Measurements from ENCODE around the gene GRIK2. TPM values are rescaled to one million over a fixed set of nuclear protein-coding genes. Genes with fewer than 3 reads are reported as not detected.

The GRIK2 gene
- total RNA-seq, 3 donors from 2014 or later, result 1.1 to 3.7 TPM; not detected in 1

- H3K9me3 ChIP-seq, result no peaks in the 10 kb centered on the region
- intact Hi-C loops (cut with DNase I; ENCODE audit: low total_unique reads), result no loop called here
- no peaks in the 10 kb centered on the region for H3K36me3 ChIP-seq
- TF ChIP-seq CTCF (IDR thresholded peaks at IDR 0.05) (no peak), POLR2A (IDR thresholded peaks at IDR 0.05) (no peak), POLR2AphosphoS5 (IDR thresholded peaks at IDR 0.05) (no peak)
- no peak overlapping the region for H3K27ac ChIP-seq
- DNase-seq (ENCODE audit: low spot score in 2 of 2), result no peak
- H3K4me1 ChIP-seq, result no peaks in the 10 kb centered on the region
- H3K27me3 ChIP-seq, result no peaks in the 10 kb centered on the region
- H3K4me3 ChIP-seq, result no peak overlapping the region
These were observed 353.7 kb downstream of the GRIK2 start for GRCh38 chr6:101747160-101747559.

- Histone ChIP-seq H3K4me3 (no peak overlapping the region), H3K9me3 (no peaks in the 10 kb centered on the region), H3K27ac (no peak overlapping the region), H3K36me3 (no peaks in the 10 kb centered on the region), H3K4me1 (no peaks in the 10 kb centered on the region), H3K27me3 (no peaks in the 10 kb centered on the region)
- TF ChIP-seq POLR2AphosphoS5 (IDR thresholded peaks at IDR 0.05) (no peak), POLR2A (IDR thresholded peaks at IDR 0.05) (no peak), CTCF (IDR thresholded peaks at IDR 0.05) (no peak)
- no peak for DNase-seq (ENCODE audit: low spot score in 2 of 2)
- intact Hi-C loops (cut with DNase I; ENCODE audit: low total_unique reads), result no loop called here
These were observed 354.2 kb downstream of the GRIK2 start for GRCh38 chr6:101747716-101748115.

GRCh38 chr6:101755931-101756330, 362.4 kb downstream of the GRIK2 start:
- no peaks in the 10 kb centered on the region for H3K9me3 ChIP-seq
- no peaks in the 10 kb centered on the region for H3K4me1 ChIP-seq
- DNase-seq (ENCODE audit: low spot score in 2 of 2), result no peak
- H3K4me3 ChIP-seq, result no peak overlapping the region
- H3K36me3 ChIP-seq, result no peaks in the 10 kb centered on the region
- intact Hi-C loops (cut with DNase I; ENCODE audit: low total_unique reads), result no loop called here
- no peaks in the 10 kb centered on the region for H3K27me3 ChIP-seq
- H3K27ac ChIP-seq, result no peak overlapping the region
- no peak for TF ChIP-seq CTCF (IDR thresholded peaks at IDR 0.05)

GRCh38 chr6:101758368-101758767, 364.9 kb downstream of the GRIK2 start:
- Histone ChIP-seq H3K4me1 (no peaks in the 10 kb centered on the region), H3K4me3 (no peak overlapping the region), H3K9me3 (no peaks in the 10 kb centered on the region), H3K27me3 (no peaks in the 10 kb centered on the region), H3K36me3 (no peaks in the 10 kb centered on the region), H3K27ac (no peak overlapping the region)
- TF ChIP-seq CTCF (IDR thresholded peaks at IDR 0.05) (no peak), POLR2AphosphoS5 (IDR thresholded peaks at IDR 0.05) (no peak), POLR2A (IDR thresholded peaks at IDR 0.05) (no peak)
- intact Hi-C loops (cut with DNase I; ENCODE audit: low total_unique reads), result no loop called here
- DNase-seq (ENCODE audit: low spot score in 2 of 2), result no peak

GRCh38 chr6:101760843-101761621, 367.5 kb downstream of the GRIK2 start:
- Histone ChIP-seq H3K4me1 (no peaks in the 10 kb centered on the region), H3K4me3 (no peak overlapping the region), H3K9me3 (no peaks in the 10 kb centered on the region), H3K27me3 (no peaks in the 10 kb centered on the region), H3K36me3 (no peaks in the 10 kb centered on the region), H3K27ac (no peak overlapping the region)
- TF ChIP-seq POLR2AphosphoS5 (IDR thresholded peaks at IDR 0.05) (no peak), POLR2A (IDR thresholded peaks at IDR 0.05) (no peak), CTCF (IDR thresholded peaks at IDR 0.05) (no peak)
- no peak for DNase-seq (ENCODE audit: low spot score in 2 of 2)
- intact Hi-C loops (cut with DNase I; ENCODE audit: low total_unique reads), result no loop called here
